HepG2 (cell line): ENCODE results near the gene AUTS2. TPM values are rescaled to one million over a fixed set of nuclear protein-coding genes. Genes with fewer than 3 reads are reported as not detected.

ENCODE experiments used
- ATAC-seq: fragments of 200-7000 bp; cut with Tn5 transposase; 3 replicates; pipeline ENCODE4 v1.9.1; 2020; ENCODE audit warnings: mild to moderate bottlenecking, moderate library complexity
- BruUV-seq: library from RNA; stranded (reverse); fragments of 400-500 nt; replicated peaks from 2 replicates; lab custom pipeline; 2021; lab: Mats Ljungman, UMichigan
- CTCF ChIA-PET: fragments of 300-600 bp; formaldehyde crosslinking; extraction: SDS; loops from one replicate; lab custom pipeline; 2021; ENCODE audit warnings: low total read pairs, inconsistent platforms, low intra/inter-chr PET ratio; lab: Yijun Ruan, JAX
- POLR2A ChIA-PET: fragments of 350-600 bp; sonication (Branson Sonifier 250); formaldehyde crosslinking; loops from one replicate; lab custom pipeline; 2020; ENCODE audit warnings: antibody characterized with exemption, inconsistent platforms; lab: Yijun Ruan, JAX
- DNase-seq: peaks from one replicate; pipeline ENCODE4 v3.0.0-alpha.2; 2015; ENCODE audit warnings: low spot score
- FAIRE-seq: peaks from 3 replicates; lab custom pipeline; 2011; peaks lifted over from hg19 to GRCh38; lab: Jason Lieb, UNC
- H2AFZ ChIP-seq: one replicate; pipeline ENCODE4 v1.6.1; 2011; ENCODE audit warnings: low read length, inconsistent platforms
- H3K27ac ChIP-seq: fragments of 300-600 bp; 3 replicates; pipeline ENCODE4 v1.8.0; 2011; ENCODE audit warnings: mixed run types, mild to moderate bottlenecking, mixed read lengths, low read length, inconsistent platforms; ENCODE audit not compliant: insufficient read depth; ENCODE audit errors: extremely low read length
- H3K27me3 ChIP-seq, 2 experiments: fragments of 200-600 bp in 1 of 2; 2 replicates in 1 of 2; 3 replicates in 1 of 2; pipeline versions ENCODE4 v1.6.0 to v1.8.0; 2011; ENCODE audit warnings: low read length in 2 of 2, mild to moderate bottlenecking in 2 of 2, moderate library complexity in 2 of 2, inconsistent platforms in 1 of 2; ENCODE audit not compliant: insufficient read depth in 2 of 2, control insufficient read depth in 1 of 2
- H3K36me3 ChIP-seq, 2 experiments: fragments of 200-600 bp in 1 of 2; replicated peaks in 1 of 2; 2 replicates in 1 of 2; 3 replicates in 1 of 2; pipeline versions ENCODE4 v1.5.1 to v1.8.0; 2011; ENCODE audit warnings: low read length in 2 of 2, inconsistent platforms in 1 of 2; ENCODE audit not compliant: insufficient read depth in 2 of 2, control insufficient read depth in 1 of 2
- H3K4me1 ChIP-seq: 2 replicates; pipeline ENCODE4 v1.5.1; 2012; ENCODE audit warnings: low read length, inconsistent platforms; ENCODE audit not compliant: insufficient read depth
- H3K4me2 ChIP-seq: 2 replicates; pipeline ENCODE4 v1.6.0; 2011; ENCODE audit warnings: low read depth, low read length, inconsistent platforms
- H3K4me3 ChIP-seq, 3 experiments: fragments of 200-600 bp in 1 of 3; sonication (generic), shearing (Covaris generic) in 1 of 3; replicated peaks in 1 of 3; 2 replicates each; pipeline ENCODE4 v1.5.1; 2011 to 2016; ENCODE audit warnings: low read length in 3 of 3, inconsistent platforms in 2 of 3, low read depth in 2 of 3, mild to moderate bottlenecking in 2 of 3, control low read depth in 1 of 3, mixed read lengths in 1 of 3; ENCODE audit not compliant: insufficient read depth in 1 of 3
- H3K79me2 ChIP-seq: one replicate; pipeline ENCODE4 v1.6.1; 2011; ENCODE audit warnings: low read length, inconsistent platforms; ENCODE audit not compliant: insufficient read depth
- H3K9ac ChIP-seq: 2 replicates; pipeline ENCODE4 v1.6.0; 2011; ENCODE audit warnings: mild to moderate bottlenecking, low read depth, low read length, inconsistent platforms; ENCODE audit not compliant: insufficient read depth
- H3K9me3 ChIP-seq: 2 replicates; pipeline ENCODE4 v1.5.1; 2012; ENCODE audit warnings: mild to moderate bottlenecking, low read length
- H4K20me1 ChIP-seq: 2 replicates; pipeline ENCODE4 v1.6.0; 2011; ENCODE audit warnings: inconsistent platforms, mild to moderate bottlenecking, low read length, moderate library complexity; ENCODE audit not compliant: insufficient read depth
- NR2C2 ChIP-seq: sonication (generic); formaldehyde crosslinking; IDR thresholded peaks from 2 replicates; pipeline ENCODE4 v1.4.0; 2020; ENCODE audit warnings: missing genetic modification reagents, mild to moderate bottlenecking, moderate library complexity, borderline replicate concordance
- RFXANK ChIP-seq: IDR thresholded peaks from 2 replicates; pipeline ENCODE4 v1.6.1; 2016
- SMC3 ChIP-seq: IDR thresholded peaks from 2 replicates; pipeline ENCODE4 v1.6.1; 2011; ENCODE audit warnings: low read length, improper control_type of control experiment
- TCF7L2 ChIP-seq: IDR thresholded peaks from 2 replicates; pipeline ENCODE4 v1.6.1; 2011; ENCODE audit warnings: mild to moderate bottlenecking, low read depth, low read length, moderate library complexity
- TRIM24 ChIP-seq: sonication (generic); formaldehyde crosslinking; IDR thresholded peaks from 2 replicates; pipeline ENCODE4 v1.8.0; 2022; ENCODE audit warnings: mild to moderate bottlenecking, missing genetic modification reagents
- ZNF263 ChIP-seq: sonication (generic); formaldehyde crosslinking; IDR thresholded peaks from 2 replicates; pipeline ENCODE4 v1.4.0; 2020; ENCODE audit warnings: missing genetic modification reagents
- ZNF33A ChIP-seq: sonication (generic); formaldehyde crosslinking; IDR thresholded peaks from 2 replicates; pipeline ENCODE4 v1.5.1; 2020; ENCODE audit warnings: missing genetic modification reagents, mild to moderate bottlenecking, moderate library complexity, borderline replicate concordance
- ZNF468 ChIP-seq: sonication (generic); formaldehyde crosslinking; IDR thresholded peaks from 2 replicates; pipeline ENCODE4 v1.8.0; 2022; ENCODE audit warnings: mild to moderate bottlenecking, moderate library complexity, missing genetic modification reagents
- ZNF567 ChIP-seq: sonication (generic); formaldehyde crosslinking; IDR thresholded peaks from 2 replicates; pipeline ENCODE4 v1.8.1; 2023; ENCODE audit warnings: mild to moderate bottlenecking, missing genetic modification reagents, borderline replicate concordance
- ZNF639 ChIP-seq: conservative IDR thresholded peaks from 2 replicates; pipeline ENCODE4 v1.6.1; 2018; ENCODE audit warnings: missing genetic modification reagents
- ZNF761 ChIP-seq: sonication (generic); formaldehyde crosslinking; conservative IDR thresholded peaks from 2 replicates; pipeline ENCODE4 v1.4.0; 2020; ENCODE audit warnings: mild to moderate bottlenecking, missing genetic modification reagents
- WGBS: methylation state at CpG from one replicate; pipeline ENCODE4 v1.1.6; 2017; ENCODE audit warnings: low lambda C conversion rate; 5-methylcytosine and 5-hydroxymethylcytosine counted together
- in situ Hi-C: cut with HindIII; loops from 2 replicates; pipeline ENCODE4 v1.10.0; 2017; ENCODE audit warnings: low pct_unique_long_range_greater_than_20kb; ENCODE audit not compliant: extremely low pct_ligation_motif_present
- intact Hi-C: fragments of 100-400 bp; cut with micrococcal nuclease; formaldehyde crosslinking; loops from one replicate; pipeline ENCODE4 v1.10.0; 2022; ENCODE audit not compliant: unreplicated experiment
- polyA plus RNA-seq, 8 experiments: library from polyadenylated mRNA; depleted of rRNA in 3 of 8; stranded (reverse) in 7 of 8; unstranded in 1 of 8; fragments of >200 nt; fragmentation: Illumina TruSeq in 4 of 8; extraction: Trizol in 4 of 8; gene quantifications; 2 replicates each; pipeline versions ENCODE4 v1.2.1 to v1.2.3, GENCODE V29; 2011 to 2016; ENCODE audit warnings: low read depth in 4 of 8, missing spikeins in 1 of 8, mixed read lengths in 1 of 8; ENCODE audit not compliant: insufficient read depth in 1 of 8
- total RNA-seq, 5 experiments: library from RNA; depleted of rRNA; stranded (reverse); fragments of >200 nt; fragmentation: Illumina TruSeq; extraction: Trizol; gene quantifications; 2 replicates each; pipeline ENCODE4 v1.2.3, GENCODE V29; 2016; ENCODE audit warnings: low read depth in 1 of 5
- TF ChIP-seq, protein P1 (sequence below): sonication (generic); formaldehyde crosslinking; IDR thresholded peaks from 2 replicates; pipeline ENCODE4 v1.5.1; 2020; ENCODE audit warnings: mild to moderate bottlenecking, missing genetic modification reagents

Gene AUTS2
- total and polyA plus RNA-seq, 2 of the 13 experiments (the other 11 are each of a cell fraction or from before 2014, with no cell fraction given) = 0.38 TPM; not detected in 1

- ATAC-seq (no peak), FAIRE-seq (no peak), DNase-seq (no peak)
- intact Hi-C loops (no loop called here), in situ Hi-C loops (no loop called here)
- WGBS = 21% methylated on average over 4 of the region's 4 CpGs
- Histone ChIP-seq H3K79me2 (no peaks in the 10 kb centered on the region), H3K27ac (no peak overlapping the region), H3K4me2 (no peak overlapping the region), H4K20me1 (no peaks in the 10 kb centered on the region), H3K4me3 (no peak overlapping the region), H2AFZ (no peak overlapping the region), H3K9me3 (no peaks in the 10 kb centered on the region), H3K4me1 (no peaks in the 10 kb centered on the region), H3K36me3 (no peaks in the 10 kb centered on the region), H3K27me3 (peaks cover 0 to 2% of the 10 kb centered on the region in 2 experiments; a peak in 1 of 5 replicates), H3K9ac (no peak overlapping the region)
- TF ChIP-seq ZNF468 (CRISPR knock-in tag) (no peak), RFXANK (CRISPR knock-in tag) (no peak), ZNF761 (no peak), TRIM24 (no peak), ZNF263 (no peak), TCF7L2 (no peak), ZNF567 (no peak), ZNF639 (no peak), NR2C2 (CRISPR knock-in tag) (no peak), ZNF33A (CRISPR knock-in tag) (no peak), SMC3 (no peak)
- TF ChIP-seq, protein P1, sequence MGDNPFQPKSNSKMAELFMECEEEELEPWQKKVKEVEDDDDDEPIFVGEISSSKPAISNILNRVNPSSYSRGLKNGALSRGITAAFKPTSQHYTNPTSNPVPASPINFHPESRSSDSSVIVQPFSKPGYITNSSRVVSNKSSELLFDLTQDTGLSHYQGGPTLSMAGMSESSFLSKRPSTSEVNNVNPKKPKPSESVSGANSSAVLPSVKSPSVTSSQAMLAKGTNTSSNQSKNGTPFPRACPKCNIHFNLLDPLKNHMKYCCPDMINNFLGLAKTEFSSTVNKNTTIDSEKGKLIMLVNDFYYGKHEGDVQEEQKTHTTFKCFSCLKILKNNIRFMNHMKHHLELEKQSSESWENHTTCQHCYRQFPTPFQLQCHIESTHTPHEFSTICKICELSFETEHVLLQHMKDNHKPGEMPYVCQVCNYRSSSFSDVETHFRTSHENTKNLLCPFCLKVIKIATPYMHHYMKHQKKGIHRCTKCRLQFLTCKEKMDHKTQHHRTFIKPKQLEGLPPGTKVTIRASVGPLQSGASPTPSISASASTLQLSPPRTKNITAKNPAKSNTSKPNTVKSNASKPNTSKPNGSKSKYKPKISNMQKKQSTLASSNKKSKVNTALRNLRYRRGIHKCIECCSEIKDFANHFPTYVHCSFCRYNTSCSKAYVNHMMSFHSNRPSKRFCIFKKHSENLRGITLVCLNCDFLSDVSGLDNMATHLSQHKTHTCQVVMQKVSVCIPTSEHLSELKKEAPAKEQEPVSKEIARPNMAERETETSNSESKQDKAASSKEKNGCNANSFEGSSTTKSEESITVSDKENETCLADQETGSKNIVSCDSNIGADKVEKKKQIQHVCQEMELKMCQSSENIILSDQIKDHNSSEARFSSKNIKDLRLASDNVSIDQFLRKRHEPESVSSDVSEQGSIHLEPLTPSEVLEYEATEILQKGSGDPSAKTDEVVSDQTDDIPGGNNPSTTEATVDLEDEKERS (CRISPR knock-in tag) = no peak
- no TSS peak for BruUV-seq
- ChIA-PET CTCF (no interaction called here), POLR2A (no interaction called here)
Measured at GRCh38 chr7:70602117-70602516, 1003.8 kb downstream of the AUTS2 start.
